Lower lobe of right lung (tissue), 2 donors: ENCODE data around the gene DCUN1D2. TPM values are rescaled to one million over a fixed set of nuclear protein-coding genes. Genes with fewer than 3 reads are reported as not detected.
A peak's percentile ranks its signal among the peaks of the same experiment; 100 is the strongest.

Experiments
- ATAC-seq, 2 donors: fragments of 200-7000 bp; cut with Tn5 transposase; one replicate each; pipeline ENCODE4 v1.9.1; 2020 to 2022; ENCODE audit warnings: mild to moderate bottlenecking in 2 of 2, moderate library complexity in 2 of 2
- DNase-seq: peaks from one replicate; pipeline ENCODE4 v3.0.0-alpha.2; 2020
- H3K27ac ChIP-seq: fragments of 200-600 bp; one replicate; pipeline ENCODE4 v1.8.0; 2022
- H3K27me3 ChIP-seq: fragments of 200-600 bp; one replicate; pipeline ENCODE4 v1.8.0; 2022; ENCODE audit warnings: low read depth
- H3K36me3 ChIP-seq: fragments of 200-600 bp; one replicate; pipeline ENCODE4 v1.8.0; 2022; ENCODE audit warnings: mild to moderate bottlenecking
- H3K4me1 ChIP-seq: fragments of 200-600 bp; one replicate; pipeline ENCODE4 v1.8.0; 2022
- H3K4me3 ChIP-seq: fragments of 200-600 bp; one replicate; pipeline ENCODE4 v1.8.0; 2022; ENCODE audit warnings: mild to moderate bottlenecking
- H3K9me3 ChIP-seq: fragments of 200-600 bp; one replicate; pipeline ENCODE4 v1.8.0; 2022
- intact Hi-C: fragments of 100-400 bp; cut with DNase I; formaldehyde crosslinking; loops from one replicate; pipeline ENCODE4 v1.11.0; 2022
- total RNA-seq: library from RNA; stranded (reverse); fragmentation: NEBNext Ultra II Directional; extraction: Animal tissue kit (Norgen Biotek cat#: 25700); gene quantifications from one replicate; pipeline ENCODE4 v1.2.1, GENCODE V29; 2021
- TF ChIP-seq, protein P1 (sequence below): fragments of 200-600 bp; IDR thresholded peaks from one replicate; pipeline ENCODE4 v1.8.0; 2022; ENCODE audit warnings: antibody characterized with exemption, mild to moderate bottlenecking
- donor health status: DM: no; HTN: yes; CAD: no; lungs with severe emphysema.

Gene DCUN1D2
- total RNA-seq, 1 donor from 2014 or later = 16.8 TPM

GRCh38 chr13:113410472-113411201 is 79.9 kb downstream of the DCUN1D2 start:
- intact Hi-C loops = no loop called here
- TF ChIP-seq, protein P1, sequence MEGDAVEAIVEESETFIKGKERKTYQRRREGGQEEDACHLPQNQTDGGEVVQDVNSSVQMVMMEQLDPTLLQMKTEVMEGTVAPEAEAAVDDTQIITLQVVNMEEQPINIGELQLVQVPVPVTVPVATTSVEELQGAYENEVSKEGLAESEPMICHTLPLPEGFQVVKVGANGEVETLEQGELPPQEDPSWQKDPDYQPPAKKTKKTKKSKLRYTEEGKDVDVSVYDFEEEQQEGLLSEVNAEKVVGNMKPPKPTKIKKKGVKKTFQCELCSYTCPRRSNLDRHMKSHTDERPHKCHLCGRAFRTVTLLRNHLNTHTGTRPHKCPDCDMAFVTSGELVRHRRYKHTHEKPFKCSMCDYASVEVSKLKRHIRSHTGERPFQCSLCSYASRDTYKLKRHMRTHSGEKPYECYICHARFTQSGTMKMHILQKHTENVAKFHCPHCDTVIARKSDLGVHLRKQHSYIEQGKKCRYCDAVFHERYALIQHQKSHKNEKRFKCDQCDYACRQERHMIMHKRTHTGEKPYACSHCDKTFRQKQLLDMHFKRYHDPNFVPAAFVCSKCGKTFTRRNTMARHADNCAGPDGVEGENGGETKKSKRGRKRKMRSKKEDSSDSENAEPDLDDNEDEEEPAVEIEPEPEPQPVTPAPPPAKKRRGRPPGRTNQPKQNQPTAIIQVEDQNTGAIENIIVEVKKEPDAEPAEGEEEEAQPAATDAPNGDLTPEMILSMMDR = no peak
- no peak overlapping the region for H3K4me3 ChIP-seq
- H3K36me3 ChIP-seq = no peaks in the 10 kb centered on the region
- peaks cover 27% of the 10 kb centered on the region for H3K27me3 ChIP-seq
- peak overlapping the region; percentile 9 for H3K27ac ChIP-seq
- H3K4me1 ChIP-seq = no peaks in the 10 kb centered on the region
- ATAC-seq (no peak), DNase-seq (peak; percentile 45)
- H3K9me3 ChIP-seq = no peaks in the 10 kb centered on the region

DNA sequence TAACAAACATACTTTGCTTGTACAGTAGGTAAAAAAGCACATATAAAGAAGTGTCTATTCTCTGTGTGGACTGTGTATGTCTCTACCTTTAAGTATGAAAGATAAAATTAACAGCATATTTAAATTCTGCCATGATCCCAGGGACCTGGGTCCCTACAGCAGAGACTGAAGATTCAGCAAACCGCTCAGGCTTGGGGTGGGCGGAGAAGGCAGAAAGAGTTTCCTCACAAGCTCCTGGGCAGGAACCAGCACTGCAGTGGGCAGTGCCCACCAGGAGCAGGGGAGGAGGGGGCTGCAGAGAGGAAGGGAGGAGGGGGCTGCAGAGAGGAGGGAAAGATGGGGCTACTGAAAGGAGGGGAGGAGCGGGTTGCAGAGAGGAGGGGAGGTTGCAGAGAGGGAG is 81.9 kb downstream of the DCUN1D2 start:
- peaks cover 32% of the 10 kb centered on the region for H3K27me3 ChIP-seq
- TF ChIP-seq, protein P1 = no peak
- intact Hi-C loops = no loop called here

DNA sequence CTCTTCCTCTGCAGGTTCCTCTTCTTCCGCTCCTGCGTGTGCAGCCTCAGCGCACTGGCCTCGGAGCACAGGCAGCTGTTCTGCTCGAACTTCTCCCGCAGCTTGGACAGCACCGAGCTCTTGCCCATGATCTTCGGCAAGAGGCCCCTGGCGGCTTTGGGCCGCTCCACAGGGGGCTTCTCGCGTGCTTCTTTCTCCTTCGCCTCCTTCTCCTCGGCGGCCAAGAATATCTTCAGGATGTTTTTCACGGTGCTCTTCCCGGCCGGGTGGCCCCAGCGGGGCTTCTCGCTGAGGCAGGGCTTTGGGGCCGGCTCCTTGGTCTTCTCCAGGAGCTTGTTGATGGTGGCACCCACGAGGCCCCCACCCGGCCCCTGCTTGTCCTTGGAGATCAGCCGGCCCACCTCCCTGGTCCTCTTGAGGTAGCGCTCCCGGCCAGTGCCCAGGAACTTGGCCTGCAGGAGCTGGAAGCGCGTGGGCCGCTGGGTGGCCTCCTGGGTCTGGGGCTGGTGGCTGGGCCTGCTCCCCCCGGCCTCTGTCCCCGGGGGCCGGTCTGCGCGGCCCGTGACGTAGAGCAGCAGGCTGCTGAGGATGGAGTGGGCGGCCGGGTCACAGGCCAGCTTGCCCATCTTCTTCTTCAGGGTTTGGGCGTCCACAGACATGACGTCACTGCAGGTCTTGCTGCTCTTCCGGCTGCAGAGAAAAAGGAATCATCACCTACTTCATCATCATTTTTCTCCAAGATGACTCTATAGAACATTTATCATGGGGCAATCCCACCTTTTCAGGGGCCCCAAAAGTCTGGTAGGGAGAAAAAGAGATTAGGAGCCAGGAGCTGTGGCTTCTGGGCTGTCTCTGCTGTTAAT is 82.7 kb downstream of the DCUN1D2 start:
- H3K4me1 ChIP-seq = no peaks in the 10 kb centered on the region
- TF ChIP-seq, protein P1 = no peak

More for the DNA sequence above, 81.9 kb downstream of the DCUN1D2 start:
- DNase-seq (no peak), ATAC-seq (no peak)
- H3K4me3 ChIP-seq = no peak overlapping the region
- H3K27ac ChIP-seq = no peak overlapping the region
- no peaks in the 10 kb centered on the region for H3K4me1 ChIP-seq
- no peaks in the 10 kb centered on the region for H3K36me3 ChIP-seq
- no peaks in the 10 kb centered on the region for H3K9me3 ChIP-seq

GRCh38 chr13:113407103-113407530 is 83.4 kb downstream of the DCUN1D2 start:
- Histone ChIP-seq H3K27ac (no peak overlapping the region), H3K9me3 (no peaks in the 10 kb centered on the region), H3K4me1 (no peaks in the 10 kb centered on the region), H3K27me3 (peaks cover 32% of the 10 kb centered on the region), H3K4me3 (no peak overlapping the region), H3K36me3 (no peaks in the 10 kb centered on the region)
- DNase-seq = no peak
- ATAC-seq = no peak
- intact Hi-C loops = no loop called here
- TF ChIP-seq, protein P1 = no peak

More for the DNA sequence above, 82.7 kb downstream of the DCUN1D2 start:
- H3K9me3 ChIP-seq = no peaks in the 10 kb centered on the region
- H3K4me3 ChIP-seq = no peak overlapping the region
- intact Hi-C loops = no loop called here
- DNase-seq (no peak), ATAC-seq (no peak)
- H3K27me3 ChIP-seq = peaks cover 32% of the 10 kb centered on the region
- H3K27ac ChIP-seq = no peak overlapping the region
- no peaks in the 10 kb centered on the region for H3K36me3 ChIP-seq

DNA sequence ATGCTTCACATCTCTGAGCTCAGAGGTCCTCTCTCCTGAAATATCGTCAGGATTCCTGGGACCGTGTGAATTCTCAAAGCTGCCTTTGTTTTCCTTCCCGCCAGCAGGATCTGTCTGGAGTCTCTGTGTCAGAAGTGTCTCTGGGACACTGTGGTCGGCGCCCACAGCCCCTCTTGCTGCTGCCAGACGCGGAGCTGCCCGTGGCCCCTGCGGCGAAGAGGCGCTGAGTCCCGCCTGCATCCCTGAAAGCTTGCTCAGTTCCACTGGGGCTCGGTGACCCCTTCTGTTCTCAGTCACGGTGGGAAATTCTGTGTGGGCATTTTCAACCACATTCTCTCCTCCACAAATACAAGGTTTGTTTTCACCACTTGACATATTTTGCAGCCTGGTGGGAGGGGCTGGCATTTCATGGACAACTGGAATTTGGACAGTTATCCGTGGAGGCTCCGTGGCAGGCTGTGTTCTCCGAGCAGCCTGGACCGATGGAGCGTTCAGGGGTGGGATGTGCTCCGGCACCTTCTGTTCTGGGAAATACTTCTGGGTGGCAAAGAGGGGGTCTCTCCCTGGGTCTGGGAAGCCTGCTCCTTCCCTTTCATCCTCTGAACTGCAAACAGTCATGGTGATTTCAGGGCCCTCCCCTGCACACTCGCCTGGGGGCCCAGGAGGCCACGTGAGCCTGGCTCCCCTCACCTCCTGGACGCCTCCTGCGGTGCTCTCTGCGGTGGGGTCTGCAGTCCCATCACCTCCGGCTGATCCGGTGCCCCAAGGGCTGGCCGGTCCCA is 84.0 kb downstream of the DCUN1D2 start:
- intact Hi-C loops = no loop called here
- no peaks in the 10 kb centered on the region for H3K4me1 ChIP-seq
- H3K36me3 ChIP-seq = no peaks in the 10 kb centered on the region
- H3K27me3 ChIP-seq = peaks cover 33% of the 10 kb centered on the region
- no peak overlapping the region for H3K27ac ChIP-seq
- no peaks in the 10 kb centered on the region for H3K9me3 ChIP-seq
- H3K4me3 ChIP-seq = no peak overlapping the region
- ATAC-seq (no peak), DNase-seq (no peak)
- TF ChIP-seq, protein P1 = no peak
